Lower leg skin (tissue), 3 donors: Measurements from ENCODE around the gene EEF1AKMT2.

Source experiments
- CTCF ChIP-seq, 3 donors: fragments of 450-650 bp; IDR thresholded peaks; one replicate each; pipeline ENCODE4 v1.5.1; 2016; ENCODE audit warnings: antibody characterized with exemption in 3 of 3, mild to moderate bottlenecking in 3 of 3, moderate library complexity in 2 of 3
- POLR2A ChIP-seq, 2 donors: fragments of 450-650 bp; IDR thresholded peaks; one replicate each; pipeline ENCODE4 v1.6.1; 2016 to 2017; ENCODE audit warnings: antibody characterized with exemption in 2 of 2, mild to moderate bottlenecking in 1 of 2, moderate library complexity in 1 of 2

GRCh38 chr10:124735491-124736286 is 56.0 kb downstream of the EEF1AKMT2 start:
- no peak for TF ChIP-seq CTCF (IDR thresholded peaks at IDR 0.05)
- TF ChIP-seq POLR2A (IDR thresholded peaks at IDR 0.05): no peak
